Panc1 (cell line): ENCODE data around the gene HM13. TPM values are rescaled to one million over a fixed set of nuclear protein-coding genes. Genes with fewer than 3 reads are reported as not detected.

Source experiments
- ATAC-seq: fragments of 200-7000 bp; cut with Tn5 transposase; 2 replicates; pipeline ENCODE4 v1.9.1; 2020; ENCODE audit warnings: mild to moderate bottlenecking, moderate library complexity
- BruUV-seq: library from RNA; stranded (reverse); fragments of 400-500 nt; replicated peaks from 2 replicates; lab custom pipeline; 2021; lab: Mats Ljungman, UMichigan
- CTCF ChIA-PET: fragments of 300-600 bp; sonication (Branson Sonifier 250); formaldehyde crosslinking; loops from one replicate; lab custom pipeline; 2022; ENCODE audit warnings: antibody characterized with exemption; lab: Charles Lee
- POLR2A ChIA-PET: fragments of 300-600 bp; sonication (Branson Sonifier 250); formaldehyde crosslinking; loops from one replicate; lab custom pipeline; 2022; ENCODE audit warnings: antibody characterized with exemption; lab: Charles Lee
- DNase-seq: peaks from one replicate; pipeline ENCODE4 v3.0.0-alpha.2; 2010; ENCODE audit warnings: low read depth, low spot score
- H3K27ac ChIP-seq: 2 replicates; pipeline ENCODE4 v1.5.1; 2011; ENCODE audit warnings: mild to moderate bottlenecking, low read length, inconsistent platforms
- H3K27me3 ChIP-seq: fragments of 200-500 bp; sonication (Bioruptor generic); 2 replicates; pipeline ENCODE4 v1.6.0; 2014; ENCODE audit warnings: low read length, inconsistent platforms; ENCODE audit not compliant: control insufficient read depth, insufficient read depth
- H3K36me3 ChIP-seq: fragments of 200-500 bp; sonication (Bioruptor generic); 2 replicates; pipeline ENCODE4 v1.5.1; 2014; ENCODE audit warnings: inconsistent platforms, mild to moderate bottlenecking, low read length, moderate library complexity; ENCODE audit not compliant: control insufficient read depth, insufficient read depth
- H3K4me1 ChIP-seq: 2 replicates; pipeline ENCODE4 v1.5.1; 2011; ENCODE audit warnings: inconsistent platforms, mild to moderate bottlenecking, low read length, moderate library complexity; ENCODE audit not compliant: control insufficient read depth, insufficient read depth
- H3K4me3 ChIP-seq, 2 experiments: 2 replicates each; pipeline ENCODE4 v1.5.1; 2011 to 2012; ENCODE audit warnings: low read depth in 2 of 2, low read length in 2 of 2, mild to moderate bottlenecking in 2 of 2, inconsistent platforms in 1 of 2, moderate library complexity in 1 of 2
- H3K9me3 ChIP-seq: fragments of 200-500 bp; sonication (Bioruptor generic); 2 replicates; pipeline ENCODE4 v1.5.1; 2014; ENCODE audit warnings: low read depth, mild to moderate bottlenecking, inconsistent platforms, low read length, moderate library complexity; ENCODE audit not compliant: control insufficient read depth, insufficient read depth
- POLR2AphosphoS5 ChIP-seq: IDR thresholded peaks from 2 replicates; pipeline ENCODE4 v1.6.1; 2012; ENCODE audit warnings: mild to moderate bottlenecking, low read depth, low read length, moderate library complexity
- SIN3A ChIP-seq: IDR thresholded peaks from 2 replicates; pipeline ENCODE4 v1.6.1; 2012; ENCODE audit warnings: low read depth, mild to moderate bottlenecking, low read length, moderate library complexity, borderline replicate concordance; ENCODE audit not compliant: insufficient read depth
- TCF7L2 ChIP-seq: IDR thresholded peaks from 2 replicates; pipeline ENCODE4 v1.6.1; 2011; ENCODE audit warnings: mild to moderate bottlenecking, low read depth, low read length, inconsistent platforms
- in situ Hi-C: cut with HindIII; loops from 2 replicates; pipeline ENCODE4 v1.10.0; 2016; ENCODE audit warnings: low sequenced_read_pairs, low pct_unique_long_range_greater_than_20kb
- intact Hi-C: fragments of 100-400 bp; cut with micrococcal nuclease; formaldehyde crosslinking; loops from one replicate; pipeline ENCODE4 v1.10.0; 2022; ENCODE audit not compliant: unreplicated experiment
- total RNA-seq: library from RNA; stranded (reverse); gene quantifications from one replicate; pipeline ENCODE4 v1.2.1, GENCODE V29; 2021; ENCODE audit not compliant: unreplicated experiment
- TF ChIP-seq, protein P1 (sequence below), 2 experiments: IDR thresholded peaks; 2 replicates each; pipeline ENCODE4 v1.6.1; 2011 to 2012; ENCODE audit warnings: low read depth in 2 of 2, control low read depth in 1 of 2, low read length in 1 of 2, mild to moderate bottlenecking in 1 of 2, moderate library complexity in 1 of 2; ENCODE audit not compliant: insufficient read depth in 1 of 2
- TF ChIP-seq, protein P2 (sequence below): fragments of 450-650 bp; IDR thresholded peaks from 2 replicates; pipeline ENCODE4 v1.5.1; 2017; ENCODE audit warnings: mild to moderate bottlenecking

HM13 gene
- total RNA-seq, 1 experiment from 2014 or later, result 337 TPM

DNA sequence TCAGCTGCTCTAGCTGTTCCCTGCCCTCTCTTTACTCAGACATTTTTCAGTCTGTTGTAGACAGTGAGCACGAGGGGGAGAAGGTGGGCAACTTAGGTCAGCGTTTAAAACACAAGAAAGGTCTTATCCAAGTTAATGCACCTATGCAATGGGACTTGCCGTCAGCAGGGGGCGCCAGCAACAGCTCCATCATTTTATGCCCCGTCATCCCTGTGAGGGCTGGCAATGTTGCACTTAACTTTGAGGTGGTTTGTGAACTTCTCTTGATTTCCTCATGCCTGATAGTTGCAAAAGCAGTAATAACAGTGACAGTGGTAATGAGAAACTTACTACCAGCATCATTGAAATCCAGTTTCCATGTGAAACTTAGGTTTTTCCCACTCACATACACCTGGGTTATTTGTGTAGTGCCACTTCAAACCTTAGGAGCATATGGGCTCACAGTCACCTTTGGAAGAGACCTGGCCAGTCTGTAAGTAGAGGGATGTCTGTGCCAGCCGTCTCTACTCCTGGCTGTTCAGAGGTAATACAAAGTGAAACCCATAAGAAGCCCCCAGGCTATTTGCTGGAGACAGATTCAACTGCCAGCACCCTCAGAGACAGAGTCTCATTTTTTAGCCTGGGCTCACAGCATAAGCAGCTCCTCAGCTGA lies 46.0 kb downstream of the HM13 start:
- H3K4me3 ChIP-seq, result no peak overlapping the region
- ATAC-seq (peak; percentile 56), DNase-seq (peak; percentile 84)
- peak overlapping the region; percentile 88 for H3K27ac ChIP-seq
- peaks cover 37% of the 10 kb centered on the region for H3K4me1 ChIP-seq
- H3K36me3 ChIP-seq, result peaks cover 2% of the 10 kb centered on the region; the same call in 1 of the 2 replicates
- H3K27me3 ChIP-seq, result no peaks in the 10 kb centered on the region
- TF ChIP-seq, protein P1, sequence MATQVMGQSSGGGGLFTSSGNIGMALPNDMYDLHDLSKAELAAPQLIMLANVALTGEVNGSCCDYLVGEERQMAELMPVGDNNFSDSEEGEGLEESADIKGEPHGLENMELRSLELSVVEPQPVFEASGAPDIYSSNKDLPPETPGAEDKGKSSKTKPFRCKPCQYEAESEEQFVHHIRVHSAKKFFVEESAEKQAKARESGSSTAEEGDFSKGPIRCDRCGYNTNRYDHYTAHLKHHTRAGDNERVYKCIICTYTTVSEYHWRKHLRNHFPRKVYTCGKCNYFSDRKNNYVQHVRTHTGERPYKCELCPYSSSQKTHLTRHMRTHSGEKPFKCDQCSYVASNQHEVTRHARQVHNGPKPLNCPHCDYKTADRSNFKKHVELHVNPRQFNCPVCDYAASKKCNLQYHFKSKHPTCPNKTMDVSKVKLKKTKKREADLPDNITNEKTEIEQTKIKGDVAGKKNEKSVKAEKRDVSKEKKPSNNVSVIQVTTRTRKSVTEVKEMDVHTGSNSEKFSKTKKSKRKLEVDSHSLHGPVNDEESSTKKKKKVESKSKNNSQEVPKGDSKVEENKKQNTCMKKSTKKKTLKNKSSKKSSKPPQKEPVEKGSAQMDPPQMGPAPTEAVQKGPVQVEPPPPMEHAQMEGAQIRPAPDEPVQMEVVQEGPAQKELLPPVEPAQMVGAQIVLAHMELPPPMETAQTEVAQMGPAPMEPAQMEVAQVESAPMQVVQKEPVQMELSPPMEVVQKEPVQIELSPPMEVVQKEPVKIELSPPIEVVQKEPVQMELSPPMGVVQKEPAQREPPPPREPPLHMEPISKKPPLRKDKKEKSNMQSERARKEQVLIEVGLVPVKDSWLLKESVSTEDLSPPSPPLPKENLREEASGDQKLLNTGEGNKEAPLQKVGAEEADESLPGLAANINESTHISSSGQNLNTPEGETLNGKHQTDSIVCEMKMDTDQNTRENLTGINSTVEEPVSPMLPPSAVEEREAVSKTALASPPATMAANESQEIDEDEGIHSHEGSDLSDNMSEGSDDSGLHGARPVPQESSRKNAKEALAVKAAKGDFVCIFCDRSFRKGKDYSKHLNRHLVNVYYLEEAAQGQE (IDR thresholded peaks at IDR 0.05; ENCODE audit: insufficient read depth in 1 of 2, low read depth in 2 of 2, low read length in 1 of 2), result no peak
- TF ChIP-seq TCF7L2 (no peak), POLR2AphosphoS5 (0 out of 2 replicates have a peak, but pooled peaks have one; percentile 34), SIN3A (0 out of 2 replicates have a peak, but pooled peaks have one; percentile 20)
- TF ChIP-seq, protein P2, sequence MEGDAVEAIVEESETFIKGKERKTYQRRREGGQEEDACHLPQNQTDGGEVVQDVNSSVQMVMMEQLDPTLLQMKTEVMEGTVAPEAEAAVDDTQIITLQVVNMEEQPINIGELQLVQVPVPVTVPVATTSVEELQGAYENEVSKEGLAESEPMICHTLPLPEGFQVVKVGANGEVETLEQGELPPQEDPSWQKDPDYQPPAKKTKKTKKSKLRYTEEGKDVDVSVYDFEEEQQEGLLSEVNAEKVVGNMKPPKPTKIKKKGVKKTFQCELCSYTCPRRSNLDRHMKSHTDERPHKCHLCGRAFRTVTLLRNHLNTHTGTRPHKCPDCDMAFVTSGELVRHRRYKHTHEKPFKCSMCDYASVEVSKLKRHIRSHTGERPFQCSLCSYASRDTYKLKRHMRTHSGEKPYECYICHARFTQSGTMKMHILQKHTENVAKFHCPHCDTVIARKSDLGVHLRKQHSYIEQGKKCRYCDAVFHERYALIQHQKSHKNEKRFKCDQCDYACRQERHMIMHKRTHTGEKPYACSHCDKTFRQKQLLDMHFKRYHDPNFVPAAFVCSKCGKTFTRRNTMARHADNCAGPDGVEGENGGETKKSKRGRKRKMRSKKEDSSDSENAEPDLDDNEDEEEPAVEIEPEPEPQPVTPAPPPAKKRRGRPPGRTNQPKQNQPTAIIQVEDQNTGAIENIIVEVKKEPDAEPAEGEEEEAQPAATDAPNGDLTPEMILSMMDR, result peak; percentile 100
- intact Hi-C loops, result loop anchor here (5.0 kb wide), 1 partner anchor 162 kb away; the partner anchor contains the start of gene BCL2L1
- no peaks in the 10 kb centered on the region for H3K9me3 ChIP-seq
- ChIA-PET POLR2A (interaction anchor here (1.3 to 1.6 kb wide), 2 partner anchors 45 to 51 kb away, joined by 6 to 9 read pairs; partner anchors contain the start of gene ID1), CTCF (interaction anchor here (0.7 to 5.4 kb wide), 12 partner anchors 9 to 1202 kb away, joined by 3 to 248 read pairs (median 4); a partner anchor contains a TSS)
- in situ Hi-C loops, result loop anchor here (10.0 kb wide), 1 partner anchor 65 kb away; no protein-coding TSS in a partner anchor
- no TSS peak for BruUV-seq

DNA sequence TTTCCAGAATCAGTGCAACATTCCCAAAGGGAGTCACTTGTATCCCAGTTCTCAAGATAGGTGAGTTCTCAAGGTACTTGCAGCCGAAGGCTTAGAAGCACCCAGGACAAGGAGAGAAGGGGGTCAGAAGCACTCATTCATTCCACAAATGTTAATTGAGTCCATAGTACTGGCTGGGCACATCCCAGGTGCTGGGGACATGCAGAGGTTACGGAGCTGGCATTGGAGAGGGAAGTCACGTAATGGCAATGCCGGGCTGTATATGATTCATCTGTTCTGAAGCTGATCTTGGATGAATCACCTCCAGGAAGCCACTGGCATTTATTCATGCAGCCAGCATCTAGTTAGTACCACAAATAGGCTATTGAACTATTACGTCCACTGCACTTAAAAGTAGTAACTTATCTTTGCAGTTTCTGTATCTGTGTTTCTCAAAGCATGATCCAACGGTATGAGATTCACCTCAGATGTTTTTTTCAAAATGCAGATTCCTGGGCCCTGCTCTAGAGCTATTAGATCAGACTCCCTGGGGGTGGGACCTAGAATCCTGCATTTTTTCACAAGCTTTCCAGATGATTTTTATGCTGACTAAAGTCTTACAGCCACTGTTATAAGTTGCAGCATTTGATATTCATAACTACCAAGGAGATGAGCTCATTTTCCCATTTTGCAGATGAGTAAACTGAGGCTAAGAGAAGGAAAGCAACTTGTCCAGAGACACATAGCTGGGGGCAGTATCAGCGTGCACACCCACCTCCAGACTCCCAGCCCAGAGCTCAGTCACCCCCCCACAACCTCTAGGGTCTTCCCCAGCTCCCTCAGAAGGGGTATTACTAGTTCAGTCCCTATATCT lies 46.7 kb downstream of the HM13 start:
- no peak for TF ChIP-seq TCF7L2
- TF ChIP-seq, protein P2, result no peak
- TF ChIP-seq POLR2AphosphoS5, result peak; percentile 73
- intact Hi-C loops, result loop anchor here (5.0 kb wide), 1 partner anchor 161 kb away; the partner anchor contains the start of gene BCL2L1
- Histone ChIP-seq H3K9me3 (no peaks in the 10 kb centered on the region), H3K27me3 (no peaks in the 10 kb centered on the region), H3K4me1 (peaks cover 42% of the 10 kb centered on the region), H3K27ac (peak overlapping the region; percentile 88), H3K4me3 (no peak overlapping the region), H3K36me3 (peaks cover 2% of the 10 kb centered on the region; the same call in 1 of the 2 replicates)
- ATAC-seq, result peak; percentile 80
- ChIA-PET POLR2A (interaction anchor here (0.5 to 1.6 kb wide), 7 partner anchors 12 to 61 kb away, joined by 3 to 9 read pairs (median 6); partner anchors contain the start of gene ID1), CTCF (interaction anchor here (0.5 to 5.4 kb wide), 18 partner anchors 8 to 162 kb away, joined by 3 to 248 read pairs (median 5); partner anchors contain the start of gene ID1)
- in situ Hi-C loops, result loop anchor here (10.0 kb wide), 1 partner anchor 64 kb away; no protein-coding TSS in a partner anchor
- no TSS peak for BruUV-seq
- peak; percentile 98 for DNase-seq
